Superior temporal gyrus (tissue), 1 donor: ENCODE measurements around the gene METTL1.
A peak's percentile ranks its signal among the peaks of the same experiment; 100 is the strongest.

Experiments used
- DNase-seq: peaks from one replicate; pipeline ENCODE4 v3.0.0-alpha.2; 2016; ENCODE audit errors: extremely low spot score

The METTL1 gene

DNA sequence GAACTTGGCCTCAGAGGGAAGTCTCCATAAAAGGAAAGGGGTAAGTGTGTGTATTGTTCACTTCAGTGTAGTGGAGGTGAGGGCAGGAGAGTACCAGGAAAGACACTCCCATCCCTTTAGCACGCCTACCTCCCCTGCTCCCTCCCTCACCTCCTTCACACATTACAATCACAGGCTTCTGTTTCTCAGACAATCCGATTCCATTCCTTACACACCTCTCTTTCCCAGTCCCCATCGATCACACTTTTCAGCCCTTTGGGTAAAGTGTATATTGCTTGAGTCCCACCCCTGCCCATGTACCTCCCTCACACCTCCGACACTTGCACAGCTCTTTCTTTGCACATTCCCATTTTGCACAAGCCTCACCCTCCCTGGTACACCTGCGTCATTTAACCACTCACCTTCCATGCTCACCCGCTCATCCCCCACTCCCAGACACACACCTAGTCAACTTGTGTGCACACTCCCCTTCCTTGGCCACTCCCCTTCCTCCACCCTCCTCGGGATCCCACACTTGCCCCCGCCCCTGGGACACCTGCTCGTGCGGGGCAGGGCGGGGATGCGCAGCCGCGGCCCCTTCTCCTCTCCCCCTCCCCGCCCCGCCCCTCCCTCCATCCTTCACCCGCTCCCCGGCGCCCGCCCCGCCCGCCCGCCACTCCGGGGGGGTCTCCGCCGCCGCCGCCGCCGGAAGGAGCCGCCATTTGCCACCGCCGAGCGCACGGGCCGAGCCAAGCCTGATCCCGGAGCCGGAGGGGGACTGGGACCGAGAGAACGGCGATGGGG, 17.3 kb downstream of the METTL1 start, which contains the start of gene MARCHF9:
TSS of gene MARCHF9 (plus strand) at position 693 of the 783 bp plus-strand sequence. CDS start 426 bp downstream, outside the sequence.
- peak; percentile 25 for DNase-seq

- DNase-seq = no peak
Measured at GRCh38 chr12:57753756-57754337, 18.1 kb downstream of the METTL1 start.

DNA sequence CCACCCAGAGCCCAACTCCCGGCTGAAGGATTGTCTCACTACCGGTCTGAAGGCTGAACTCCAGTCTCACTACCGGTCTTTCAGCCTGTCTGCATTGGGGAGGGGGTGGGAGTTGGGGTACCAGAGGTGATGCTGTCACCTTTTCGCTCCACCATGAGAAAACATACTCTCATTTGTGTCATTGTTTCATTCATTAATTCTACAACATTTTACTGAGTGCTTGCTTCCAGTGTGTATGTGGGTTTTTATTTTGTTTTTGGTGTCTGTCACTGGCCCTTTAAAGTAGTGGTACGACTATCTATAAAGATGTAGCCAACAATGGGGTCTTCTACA, 19.3 kb downstream of the METTL1 start:
- DNase-seq = no peak

DNA sequence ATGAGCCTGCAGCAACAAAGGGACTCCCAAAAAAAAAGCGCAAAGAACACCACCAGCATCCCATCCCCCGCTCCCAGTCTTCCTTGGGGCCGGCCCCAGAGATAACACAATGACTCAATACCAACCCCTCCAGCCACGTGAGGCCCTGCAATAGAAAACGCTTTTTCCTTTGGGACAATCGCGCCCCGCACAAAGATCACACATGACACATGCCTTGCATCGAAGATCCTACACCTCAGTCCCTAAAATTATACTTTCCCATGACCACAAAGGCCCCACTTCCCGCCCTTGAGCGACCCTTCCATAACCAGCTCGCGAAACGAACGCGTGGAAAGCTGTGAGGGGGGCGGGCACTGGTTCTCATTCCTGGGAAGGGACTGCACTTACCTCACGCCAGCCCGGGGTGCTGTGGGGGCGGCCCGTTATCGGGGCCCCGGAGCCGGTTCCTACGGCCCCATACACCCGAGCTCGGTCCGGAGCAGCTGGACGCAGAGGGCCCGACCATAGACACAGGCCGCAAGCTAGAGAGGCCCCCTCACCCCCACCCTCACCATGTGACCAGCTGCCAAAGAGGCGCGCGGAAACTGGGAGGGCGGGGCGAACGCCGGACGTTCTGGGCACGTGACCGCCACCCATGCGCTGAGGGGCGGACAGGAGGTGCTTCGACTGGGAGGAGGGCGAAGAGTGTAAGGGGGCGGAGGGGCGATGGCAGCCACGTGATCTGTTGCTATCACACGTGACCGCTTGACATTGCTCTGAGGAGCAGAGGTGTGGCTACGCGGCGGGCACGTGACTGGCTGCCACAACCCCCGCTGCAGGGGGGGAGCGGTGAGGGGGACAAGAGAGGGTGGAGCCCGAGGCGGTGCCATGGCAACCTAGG, 19.9 kb downstream of the METTL1 start, which contains the start of gene CDK4:
TSS of gene CDK4 (minus strand) at position 523 of the 880 bp plus-strand sequence. CDS start 593 bp downstream, outside the sequence.
- DNase-seq = peak; percentile 100

- DNase-seq = no peak
Measured at GRCh38 chr12:57751432-57751787, 20.5 kb downstream of the METTL1 start.

- DNase-seq = no peak
Measured at GRCh38 chr12:57750561-57751431, 21.1 kb downstream of the METTL1 start.

- DNase-seq = no peak
Measured at GRCh38 chr12:57749061-57749460, 22.8 kb downstream of the METTL1 start.

DNA sequence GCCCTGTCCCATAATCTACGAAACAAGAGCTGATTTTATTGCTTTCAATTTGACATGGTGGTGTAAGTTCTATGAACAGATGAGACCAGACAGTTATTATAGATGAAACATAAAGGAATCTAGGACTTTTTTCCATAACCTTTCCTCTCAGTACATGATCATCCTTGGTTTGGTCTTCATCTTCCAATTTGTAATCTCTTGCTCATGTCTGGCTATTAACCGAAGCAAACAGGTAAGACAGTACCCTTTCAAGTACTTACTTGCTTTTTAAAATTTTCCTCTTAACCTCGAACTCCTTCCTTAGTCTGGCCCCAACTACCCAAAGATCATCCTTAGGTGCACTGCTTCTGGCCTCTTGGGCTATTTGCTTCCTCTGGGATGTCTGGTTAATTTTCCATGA, 25.9 kb downstream of the METTL1 start:
- no peak for DNase-seq

DNA sequence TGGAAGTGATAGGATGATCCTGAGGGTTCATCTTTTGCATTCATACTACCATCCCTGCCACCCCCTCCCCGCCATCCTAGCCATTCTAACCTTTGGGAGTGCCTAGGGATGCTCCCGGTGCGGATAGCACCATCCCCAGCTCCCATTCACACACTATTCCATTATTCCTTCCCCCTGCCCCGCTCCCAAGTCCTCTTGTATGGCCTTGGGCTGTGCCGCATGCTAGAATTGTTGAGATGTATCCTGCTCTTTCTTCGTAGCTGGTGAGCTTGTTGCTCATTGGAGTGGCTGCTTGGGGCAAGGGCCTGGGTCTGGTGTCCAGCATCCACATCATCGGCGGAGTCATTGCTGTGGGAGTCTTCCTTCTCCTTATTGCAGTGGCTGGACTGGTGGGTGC, 26.4 kb downstream of the METTL1 start:
- no peak for DNase-seq

GRCh38 chr12:57744777-57745484, 27.0 kb downstream of the METTL1 start, which contains the start of gene TSPAN31:
TSPAN31 (plus strand) TSS chr12:57745039; CDS start chr12:57745155, 116 bp downstream.
- peak; percentile 99 for DNase-seq

DNA sequence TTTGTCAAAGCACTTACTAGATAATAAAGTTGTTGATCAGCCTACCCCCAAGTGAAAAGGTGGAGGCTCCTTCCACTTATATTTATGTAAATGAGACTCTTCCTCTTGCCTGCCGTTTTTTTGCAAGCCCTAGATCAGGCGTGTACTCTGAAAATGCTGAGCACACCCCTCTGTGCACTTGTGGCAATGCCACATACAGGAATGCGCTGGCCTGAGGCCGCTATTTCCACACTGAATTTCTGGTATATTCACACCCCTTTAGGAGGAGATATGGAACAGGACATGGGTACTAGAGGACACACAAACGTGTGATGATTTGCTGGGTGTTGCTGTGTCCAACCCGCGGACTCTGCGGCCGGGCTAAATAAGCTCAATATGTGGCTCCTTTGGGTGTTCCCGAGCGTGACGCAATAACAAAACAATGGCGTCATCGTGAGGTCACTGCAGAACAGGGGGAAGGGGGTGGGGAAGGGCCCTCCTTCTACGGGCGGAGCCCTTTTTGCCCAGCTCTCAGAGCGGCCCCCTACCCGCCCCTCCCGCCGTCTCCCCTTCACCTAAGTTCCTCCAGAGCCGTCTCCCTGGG, 27.6 kb downstream of the METTL1 start:
- DNase-seq = peak; percentile 43

DNA sequence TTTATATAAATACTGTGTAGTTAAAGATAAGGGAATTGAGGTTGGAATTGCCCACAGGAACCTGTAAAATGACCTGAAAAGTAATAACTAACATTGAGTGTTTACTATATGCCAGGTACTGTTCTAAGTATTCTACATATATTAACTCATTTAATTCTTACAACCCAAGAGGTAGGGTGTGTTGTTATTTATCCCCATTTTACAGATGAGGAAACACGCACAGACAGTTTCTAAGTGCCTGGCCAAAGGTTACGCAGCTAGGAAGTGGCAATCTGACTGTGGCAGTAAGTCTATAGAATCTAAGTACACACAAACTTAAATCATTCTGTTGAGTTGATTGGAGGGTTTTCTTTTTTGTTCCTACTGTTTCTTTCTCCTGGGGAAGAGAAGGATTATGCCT, 28.1 kb downstream of the METTL1 start:
- DNase-seq = no peak

GRCh38 chr12:57741844-57742738, 29.8 kb downstream of the METTL1 start:
- no peak for DNase-seq

DNA sequence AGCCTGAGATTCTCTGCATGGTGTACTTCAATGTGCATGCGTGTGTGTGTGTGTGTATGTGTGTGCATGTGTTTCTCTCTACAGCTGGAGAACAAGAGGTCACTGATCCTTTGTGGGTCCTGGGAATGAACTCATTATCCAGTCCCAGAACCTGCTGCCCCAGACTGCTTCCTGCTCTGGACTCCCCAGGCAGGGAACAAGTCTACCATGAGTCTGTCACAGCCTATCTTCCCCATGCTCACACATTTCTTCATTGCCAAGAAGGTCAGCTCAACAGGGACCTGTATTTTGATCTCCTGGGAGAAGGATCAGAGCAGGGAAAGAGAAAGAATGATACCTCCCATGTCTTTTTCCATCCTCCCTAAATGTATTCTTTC, 30.5 kb downstream of the METTL1 start:
- no peak for DNase-seq

GRCh38 chr12:57740656-57741412, 31.1 kb downstream of the METTL1 start:
- peak; percentile 26 for DNase-seq

GRCh38 chr12:57739914-57740538, 31.9 kb downstream of the METTL1 start:
- DNase-seq = no peak

- peak; percentile 22 for DNase-seq
Measured at GRCh38 chr12:57739387-57739786, 32.5 kb downstream of the METTL1 start.

- peak; percentile 57 for DNase-seq
Measured at GRCh38 chr12:57738661-57739237, 33.2 kb downstream of the METTL1 start, which contains the start of gene AGAP2. AGAP2 (minus strand) TSS chr12:57738742; CDS start chr12:57738246, 496 bp downstream.
